CD4-positive, alpha-beta T cell treated with Interleukin-10 for 1 hour (primary cell): ENCODE results near the gene MBLAC2.
A peak's percentile ranks its signal among the peaks of the same experiment; 100 is the strongest.

ENCODE experiments used
- DNase-seq: peaks from one replicate; pipeline ENCODE4 v3.0.0-alpha.2; 2020

The MBLAC2 gene

GRCh38 chr5:90446961-90447360 is 27.6 kb downstream of the MBLAC2 start:
- no peak for DNase-seq

GRCh38 chr5:90440644-90441043 is 33.9 kb downstream of the MBLAC2 start:
- no peak for DNase-seq

GRCh38 chr5:90438100-90438499 is 36.5 kb downstream of the MBLAC2 start:
- DNase-seq = no peak

GRCh38 chr5:90437663-90438062 is 36.9 kb downstream of the MBLAC2 start:
- DNase-seq = no peak

GRCh38 chr5:90434116-90434714 is 40.4 kb downstream of the MBLAC2 start:
- DNase-seq = peak; percentile 50

- DNase-seq = no peak
Observed at GRCh38 chr5:90424245-90424644, 50.3 kb downstream of the MBLAC2 start.

- DNase-seq = no peak
Observed at GRCh38 chr5:90421136-90421535, 53.4 kb downstream of the MBLAC2 start.

GRCh38 chr5:90418214-90418613 is 56.4 kb downstream of the MBLAC2 start:
- DNase-seq = no peak

- DNase-seq = no peak
Observed at GRCh38 chr5:90410178-90410762, 64.3 kb downstream of the MBLAC2 start.

GRCh38 chr5:90409318-90410177 is 65.0 kb downstream of the MBLAC2 start, which contains the start of gene CETN3:
TSS of gene CETN3 (minus strand) at chr5:90409756. CDS start at chr5:90409661, 95 bp downstream.
- peak; percentile 95 for DNase-seq

GRCh38 chr5:90408571-90409317 is 65.8 kb downstream of the MBLAC2 start:
- DNase-seq = no peak
